IMR-90 (cell line): ENCODE measurements around the gene CEP76. TPM values are rescaled to one million over a fixed set of nuclear protein-coding genes. Genes with fewer than 3 reads are reported as not detected.

Experiments used
- ATAC-seq: fragments of 200-7000 bp; cut with Tn5 transposase; 2 replicates; pipeline ENCODE4 v1.9.1; 2020; ENCODE audit warnings: low read depth, mild to moderate bottlenecking, moderate library complexity
- BruUV-seq: library from RNA; stranded (reverse); fragments of 400-500 nt; replicated peaks from 2 replicates; lab custom pipeline; 2021; lab: Mats Ljungman, UMichigan
- CTCF ChIA-PET: fragments of 300-600 bp; formaldehyde crosslinking; extraction: SDS; loops from one replicate; lab custom pipeline; 2021; ENCODE audit warnings: antibody characterized with exemption; lab: Yijun Ruan, JAX
- POLR2A ChIA-PET: fragments of 300-600 bp; sonication (Branson Sonifier 250); formaldehyde crosslinking; loops from one replicate; lab custom pipeline; 2022; ENCODE audit warnings: antibody characterized with exemption; ENCODE audit not compliant: unreplicated experiment; lab: Charles Lee
- DNase-seq: peaks from one replicate; pipeline ENCODE4 v3.0.0; 2013
- H2AFZ ChIP-seq: replicated peaks from 2 replicates; pipeline ENCODE3; 2013; ENCODE audit warnings: low read length, mild to moderate bottlenecking; ENCODE audit not compliant: poor library complexity
- H2AK5ac ChIP-seq: 2 replicates; pipeline ENCODE4 v1.6.1; 2013; ENCODE audit warnings: low read depth, low read length, inconsistent platforms
- H2AK9ac ChIP-seq: replicated peaks from 2 replicates; pipeline ENCODE3; 2013; ENCODE audit warnings: mild to moderate bottlenecking, low read depth, low read length, moderate library complexity; ENCODE audit not compliant: poor library complexity
- H2BK120ac ChIP-seq: 2 replicates; pipeline ENCODE4 v1.6.1; 2013; ENCODE audit warnings: low read depth, low read length, inconsistent platforms
- H2BK15ac ChIP-seq: 3 replicates; pipeline ENCODE4 v1.6.1; 2013; ENCODE audit warnings: low read depth, low read length, inconsistent platforms
- H2BK20ac ChIP-seq: 2 replicates; pipeline ENCODE4 v1.6.1; 2013; ENCODE audit warnings: low read depth, mild to moderate bottlenecking, inconsistent platforms, low read length, moderate library complexity
- H2BK5ac ChIP-seq: 2 replicates; pipeline ENCODE4 v1.6.1; 2013; ENCODE audit warnings: mild to moderate bottlenecking, low read depth, low read length, inconsistent platforms; ENCODE audit not compliant: poor library complexity, severe bottlenecking
- H3K14ac ChIP-seq: replicated peaks from 2 replicates; pipeline ENCODE4 v1.6.1; 2013; ENCODE audit warnings: low read depth, low read length, inconsistent platforms
- H3K18ac ChIP-seq: 2 replicates; pipeline ENCODE4 v1.6.1; 2013; ENCODE audit warnings: low read depth, low read length, control low read depth
- H3K23ac ChIP-seq: 2 replicates; pipeline ENCODE4 v1.6.1; 2013; ENCODE audit warnings: low read depth, low read length, inconsistent platforms
- H3K27ac ChIP-seq: 2 replicates; pipeline ENCODE4 v1.5.1; 2013; ENCODE audit warnings: mild to moderate bottlenecking, control low read depth, low read length; ENCODE audit not compliant: insufficient read depth
- H3K27me3 ChIP-seq: 2 replicates; pipeline ENCODE4 v1.6.1; 2013; ENCODE audit warnings: low read length; ENCODE audit not compliant: control insufficient read depth, insufficient read depth
- H3K36me3 ChIP-seq: 2 replicates; pipeline ENCODE4 v1.6.1; 2013; ENCODE audit warnings: low read length, mixed read lengths; ENCODE audit not compliant: control insufficient read depth, insufficient read depth
- H3K4ac ChIP-seq: 2 replicates; pipeline ENCODE4 v1.6.1; 2013; ENCODE audit warnings: low read depth, low read length, inconsistent platforms
- H3K4me1 ChIP-seq: 2 replicates; pipeline ENCODE4 v1.6.1; 2013; ENCODE audit warnings: low read length, mixed read lengths; ENCODE audit not compliant: control insufficient read depth, insufficient read depth
- H3K4me2 ChIP-seq: 2 replicates; pipeline ENCODE4 v1.6.1; 2013; ENCODE audit warnings: low read depth, mild to moderate bottlenecking, control low read depth, low read length, moderate library complexity
- H3K4me3 ChIP-seq: 2 replicates; pipeline ENCODE4 v1.5.1; 2013; ENCODE audit warnings: low read depth, mild to moderate bottlenecking, control low read depth, low read length, moderate library complexity; ENCODE audit not compliant: insufficient read depth
- H3K56ac ChIP-seq: 2 replicates; pipeline ENCODE4 v1.6.1; 2013; ENCODE audit warnings: low read length, inconsistent platforms; ENCODE audit not compliant: insufficient read depth; ENCODE audit errors: extremely low read depth
- H3K79me1 ChIP-seq, 2 experiments: 2 replicates each; pipeline ENCODE4 v1.6.1; 2013; ENCODE audit warnings: low read length in 2 of 2, inconsistent platforms in 1 of 2, low read depth in 1 of 2
- H3K9ac ChIP-seq: 2 replicates; pipeline ENCODE4 v1.6.1; 2013; ENCODE audit warnings: low read depth, low read length, control low read depth
- H3K9me1 ChIP-seq: 2 replicates; pipeline ENCODE4 v1.6.1; 2013; ENCODE audit warnings: low read length, inconsistent platforms; ENCODE audit not compliant: insufficient read depth
- H3K9me3 ChIP-seq: 2 replicates; pipeline ENCODE4 v1.6.1; 2013; ENCODE audit warnings: low read length; ENCODE audit not compliant: control insufficient read depth, insufficient read depth
- H4K20me1 ChIP-seq: 2 replicates; pipeline ENCODE4 v1.6.1; 2013; ENCODE audit warnings: low read length, inconsistent platforms; ENCODE audit not compliant: insufficient read depth
- H4K5ac ChIP-seq: 2 replicates; pipeline ENCODE4 v1.6.1; 2013; ENCODE audit warnings: mild to moderate bottlenecking, low read depth, low read length, control low read depth
- H4K8ac ChIP-seq, 2 experiments: 2 replicates each; pipeline ENCODE4 v1.6.1; 2013; ENCODE audit warnings: low read depth in 2 of 2, low read length in 2 of 2, control low read depth in 1 of 2, inconsistent platforms in 1 of 2
- H4K91ac ChIP-seq: 2 replicates; pipeline ENCODE4 v1.6.1; 2013; ENCODE audit warnings: low read depth, low read length, inconsistent platforms; ENCODE audit not compliant: insufficient read depth
- BHLHE40 ChIP-seq: fragments of 150-350 bp; IDR thresholded peaks from 2 replicates; pipeline ENCODE4 v1.6.1; 2016; ENCODE audit warnings: mild to moderate bottlenecking, low read depth, low read length
- CEBPB ChIP-seq: IDR thresholded peaks from 2 replicates; pipeline ENCODE4 v1.6.1; 2012; ENCODE audit warnings: low read depth, low read length, improper control_type of control experiment
- CHD1 ChIP-seq: IDR thresholded peaks from 2 replicates; pipeline ENCODE4 v1.6.1; 2012; ENCODE audit warnings: low read depth, low read length, improper control_type of control experiment
- FOS ChIP-seq: fragments of 150-350 bp; IDR thresholded peaks from 2 replicates; pipeline ENCODE4 v1.6.1; 2016; ENCODE audit warnings: low read depth, low read length
- MAFK ChIP-seq: IDR thresholded peaks from 2 replicates; pipeline ENCODE4 v1.6.1; 2012; ENCODE audit warnings: low read depth, low read length, improper control_type of control experiment
- MAZ ChIP-seq: IDR thresholded peaks from 2 replicates; pipeline ENCODE4 v1.6.1; 2012; ENCODE audit warnings: low read depth, mild to moderate bottlenecking, low read length, improper control_type of control experiment, moderate library complexity, borderline replicate concordance
- MXI1 ChIP-seq: IDR thresholded peaks from 2 replicates; pipeline ENCODE4 v1.6.1; 2012; ENCODE audit warnings: low read depth, mild to moderate bottlenecking, low read length, moderate library complexity, borderline replicate concordance
- NFE2L2 ChIP-seq: fragments of 150-350 bp; IDR thresholded peaks from 2 replicates; pipeline ENCODE4 v1.6.1; 2016; ENCODE audit warnings: low read depth, mild to moderate bottlenecking, low read length
- POLR2A ChIP-seq: IDR thresholded peaks from 2 replicates; pipeline ENCODE4 v1.6.1; 2012; ENCODE audit warnings: mild to moderate bottlenecking, low read depth, low read length
- RAD21 ChIP-seq: IDR thresholded peaks from 2 replicates; pipeline ENCODE4 v1.6.1; 2012; ENCODE audit warnings: low read length, improper control_type of control experiment
- RFX5 ChIP-seq: IDR thresholded peaks from 2 replicates; pipeline ENCODE4 v1.8.0; 2012; ENCODE audit warnings: low read depth, mild to moderate bottlenecking, low read length, moderate library complexity
- SMC3 ChIP-seq: fragments of 150-350 bp; IDR thresholded peaks from 2 replicates; pipeline ENCODE4 v1.6.1; 2016; ENCODE audit warnings: low read depth, mild to moderate bottlenecking, antibody characterized with exemption, low read length, moderate library complexity
- WGBS, 2 experiments: methylation state at CpG; one replicate each; pipeline versions ENCODE4 v1.1.5 to v1.1.7; 2013; ENCODE audit warnings: missing lambda C conversion rate in 2 of 2; ENCODE audit not compliant: insufficient read length in 1 of 2; ENCODE audit errors: extremely low coverage in 2 of 2; 5-methylcytosine and 5-hydroxymethylcytosine counted together
- dilution Hi-C: fragments of 300-500 bp; cut with HindIII; formaldehyde crosslinking; loops from one replicate; pipeline ENCODE4 v1.14.3; 2018; ENCODE audit warnings: low sequenced_read_pairs; ENCODE audit not compliant: unreplicated experiment
- in situ Hi-C: fragments of 300-500 bp; cut with MboI; formaldehyde crosslinking; loops from 3 replicates; pipeline ENCODE4 v1.14.3; 2019; ENCODE audit warnings: low sequenced_read_pairs, inconsistent platforms, mixed read lengths
- intact Hi-C: fragments of 100-400 bp; cut with micrococcal nuclease; formaldehyde crosslinking; loops from 2 replicates; pipeline ENCODE4 v1.10.0; 2022
- polyA plus RNA-seq, 3 experiments: library from polyadenylated mRNA; depleted of rRNA; stranded (reverse); fragments of >200 nt; gene quantifications; 2 replicates each; pipeline ENCODE4 v1.2.3, GENCODE V29; 2012; ENCODE audit warnings: low replicate concordance in 1 of 3
- total RNA-seq: library from RNA; depleted of rRNA; stranded (reverse); fragments of >200 nt; gene quantifications from 2 replicates; pipeline ENCODE4 v1.2.3, GENCODE V29; 2012
- TF ChIP-seq, protein P1 (sequence below): conservative IDR thresholded peaks from 2 replicates; pipeline ENCODE4 v1.5.1; 2012; ENCODE audit warnings: mild to moderate bottlenecking, low read depth, low read length, improper control_type of control experiment

Gene CEP76
- total and polyA plus RNA-seq, 2 of the 4 experiments (the other 2 are of a cell fraction), result 5.1 to 8.1 TPM

- Histone ChIP-seq H4K8ac (no peak overlapping the region; a peak in 1 of 4 replicates), H3K4me2 (peak overlapping the region; percentile 74), H3K4ac (peak overlapping the region; percentile 58; the same call in 1 of the 2 replicates), H2AFZ (no peak overlapping the region), H2AK9ac (no peak overlapping the region), H3K9me1 (no peaks in the 10 kb centered on the region), H4K5ac (no peak overlapping the region), H2BK5ac (peak overlapping the region; percentile 91), H3K9ac (no peak overlapping the region), H3K4me1 (peaks cover 5% of the 10 kb centered on the region), H3K14ac (no peak overlapping the region), H3K18ac (peak overlapping the region; percentile 24; the same call in 1 of the 2 replicates), H3K79me1 (peaks cover 11 to 28% of the 10 kb centered on the region in 2 experiments), H3K36me3 (no peaks in the 10 kb centered on the region; the same call in 1 of the 2 replicates), H2BK120ac (peak overlapping the region; percentile 54; the same call in 1 of the 2 replicates), H4K20me1 (0 out of 2 replicates have a peak, but pooled peaks cover 3% of the 10 kb centered on the region), H3K4me3 (no peak overlapping the region), H2BK15ac (peak overlapping the region; percentile 3; the same call in 1 of the 3 replicates), H2BK20ac (peak overlapping the region; percentile 42; the same call in 1 of the 2 replicates), H3K56ac (no peak overlapping the region), H3K9me3 (no peaks in the 10 kb centered on the region), H4K91ac (no peak overlapping the region), H3K27me3 (no peaks in the 10 kb centered on the region), H3K27ac (peak overlapping the region; percentile 24; the same call in 1 of the 2 replicates), H2AK5ac (peak overlapping the region; percentile 32; the same call in 1 of the 2 replicates), H3K23ac (no peak overlapping the region)
- BruUV-seq, result no TSS peak
- WGBS, 2 experiments, result no CpG with 5 or more reads among the region's 4 CpGs
- dilution Hi-C loops, result no loop called here
- ATAC-seq, result peak; percentile 86
- ChIA-PET CTCF (no interaction called here), POLR2A (interaction anchor here (0.6 kb wide), 1 partner anchor 50 kb away, joined by 3 read pairs; no protein-coding TSS in a partner anchor)
- peak; percentile 89 for DNase-seq
- TF ChIP-seq BHLHE40 (0 out of 2 replicates have a peak, but pooled peaks have one; percentile 28), FOS (peak; percentile 21; the same call in 1 of the 2 replicates), CHD1 (no peak), SMC3 (0 out of 2 replicates have a peak, but pooled peaks have one; percentile 10), NFE2L2 (no peak), MXI1 (no peak), MAZ (no peak), RFX5 (no peak), MAFK (no peak), POLR2A (no peak), CEBPB (no peak), RAD21 (no peak; the same call in 1 of the 2 replicates)
- TF ChIP-seq, protein P1, sequence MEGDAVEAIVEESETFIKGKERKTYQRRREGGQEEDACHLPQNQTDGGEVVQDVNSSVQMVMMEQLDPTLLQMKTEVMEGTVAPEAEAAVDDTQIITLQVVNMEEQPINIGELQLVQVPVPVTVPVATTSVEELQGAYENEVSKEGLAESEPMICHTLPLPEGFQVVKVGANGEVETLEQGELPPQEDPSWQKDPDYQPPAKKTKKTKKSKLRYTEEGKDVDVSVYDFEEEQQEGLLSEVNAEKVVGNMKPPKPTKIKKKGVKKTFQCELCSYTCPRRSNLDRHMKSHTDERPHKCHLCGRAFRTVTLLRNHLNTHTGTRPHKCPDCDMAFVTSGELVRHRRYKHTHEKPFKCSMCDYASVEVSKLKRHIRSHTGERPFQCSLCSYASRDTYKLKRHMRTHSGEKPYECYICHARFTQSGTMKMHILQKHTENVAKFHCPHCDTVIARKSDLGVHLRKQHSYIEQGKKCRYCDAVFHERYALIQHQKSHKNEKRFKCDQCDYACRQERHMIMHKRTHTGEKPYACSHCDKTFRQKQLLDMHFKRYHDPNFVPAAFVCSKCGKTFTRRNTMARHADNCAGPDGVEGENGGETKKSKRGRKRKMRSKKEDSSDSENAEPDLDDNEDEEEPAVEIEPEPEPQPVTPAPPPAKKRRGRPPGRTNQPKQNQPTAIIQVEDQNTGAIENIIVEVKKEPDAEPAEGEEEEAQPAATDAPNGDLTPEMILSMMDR, result no peak
- intact Hi-C loops, result no loop called here
- in situ Hi-C loops, result no loop called here
Measured at GRCh38 chr18:12628706-12629702, 73.5 kb downstream of the CEP76 start.
